A204.1 (cell line): ENCODE measurements around the gene CMSS1.
"Not testable (repeated sequence)": the region's sequence is repeated elsewhere in the genome, so short reads cannot be mapped to it uniquely, and the experiment has no call there.

Experiments used
- FAIRE-seq: peaks from 2 replicates; lab custom pipeline; 2012; peaks lifted over from hg19 to GRCh38; lab: Jason Lieb, UNC

Gene CMSS1

DNA sequence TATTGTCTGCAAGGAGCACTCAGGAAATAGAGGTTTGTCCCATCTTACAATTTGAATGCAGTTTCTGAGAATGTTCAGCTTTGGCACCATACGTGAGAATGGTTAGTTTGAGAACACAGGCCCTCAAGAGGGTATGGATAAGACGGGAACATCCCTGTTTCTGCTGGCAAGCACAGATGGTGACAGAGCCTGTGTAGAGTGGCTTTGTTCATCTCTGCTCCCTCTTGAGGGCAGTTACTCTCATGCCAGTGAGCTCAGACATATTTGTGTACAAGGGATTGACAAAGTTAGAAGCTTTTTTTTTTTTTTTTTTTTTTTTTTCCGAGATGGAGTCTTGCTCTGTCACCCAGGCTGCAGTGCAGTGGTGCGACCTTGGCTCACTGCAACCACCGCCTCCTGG, 368.2 kb downstream of the CMSS1 start:
- no peak for FAIRE-seq

- FAIRE-seq, result no peak
Measured at GRCh38 chr3:100189444-100189964, 371.8 kb downstream of the CMSS1 start.

DNA sequence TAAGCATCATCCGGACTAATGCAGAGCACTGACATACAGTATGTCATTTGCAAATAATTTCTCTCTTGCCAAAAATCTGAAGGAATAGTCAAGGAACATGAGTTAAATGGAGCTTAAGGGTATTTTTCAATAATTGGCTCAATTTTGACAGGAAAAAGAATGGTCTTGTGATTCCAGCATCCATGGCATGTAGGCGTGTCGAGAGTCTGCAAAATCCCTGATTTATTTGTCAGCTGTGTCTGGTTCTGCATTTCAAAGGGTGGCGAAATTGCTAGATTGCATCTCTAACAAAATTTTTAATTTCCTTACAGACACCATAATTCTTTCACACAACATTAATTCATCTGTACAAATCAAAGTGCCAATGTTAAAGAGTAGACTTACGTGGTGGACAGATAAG, 377.7 kb downstream of the CMSS1 start:
- no peak for FAIRE-seq

- FAIRE-seq, result no peak
Measured at GRCh38 chr3:100197876-100198275, 380.2 kb downstream of the CMSS1 start.

- no peak for FAIRE-seq
Measured at GRCh38 chr3:100198579-100199269, 381.1 kb downstream of the CMSS1 start.

DNA sequence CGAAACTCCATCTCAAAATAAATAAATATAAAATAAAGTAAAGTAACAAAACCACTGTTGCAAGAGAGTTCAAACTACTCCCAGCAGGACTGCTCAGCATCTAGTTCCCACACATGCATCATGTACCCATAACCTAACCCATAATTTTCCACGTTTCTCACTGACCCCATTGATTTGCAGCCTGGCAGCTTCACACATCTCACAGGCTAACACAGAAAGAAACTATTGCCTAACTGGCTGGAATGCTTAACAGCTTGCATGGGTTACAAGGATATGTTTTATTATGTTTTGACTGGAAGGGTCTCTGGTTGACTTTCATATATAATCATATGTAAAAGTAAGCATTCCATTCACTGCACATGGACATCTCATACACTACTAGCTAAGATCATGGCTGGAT, 387.5 kb downstream of the CMSS1 start:
- no peak for FAIRE-seq

GRCh38 chr3:100206687-100207086, 389.0 kb downstream of the CMSS1 start:
- no peak for FAIRE-seq

GRCh38 chr3:100207886-100208285, 390.2 kb downstream of the CMSS1 start:
- no peak for FAIRE-seq

GRCh38 chr3:100209169-100209568, 391.5 kb downstream of the CMSS1 start:
- no peak for FAIRE-seq

DNA sequence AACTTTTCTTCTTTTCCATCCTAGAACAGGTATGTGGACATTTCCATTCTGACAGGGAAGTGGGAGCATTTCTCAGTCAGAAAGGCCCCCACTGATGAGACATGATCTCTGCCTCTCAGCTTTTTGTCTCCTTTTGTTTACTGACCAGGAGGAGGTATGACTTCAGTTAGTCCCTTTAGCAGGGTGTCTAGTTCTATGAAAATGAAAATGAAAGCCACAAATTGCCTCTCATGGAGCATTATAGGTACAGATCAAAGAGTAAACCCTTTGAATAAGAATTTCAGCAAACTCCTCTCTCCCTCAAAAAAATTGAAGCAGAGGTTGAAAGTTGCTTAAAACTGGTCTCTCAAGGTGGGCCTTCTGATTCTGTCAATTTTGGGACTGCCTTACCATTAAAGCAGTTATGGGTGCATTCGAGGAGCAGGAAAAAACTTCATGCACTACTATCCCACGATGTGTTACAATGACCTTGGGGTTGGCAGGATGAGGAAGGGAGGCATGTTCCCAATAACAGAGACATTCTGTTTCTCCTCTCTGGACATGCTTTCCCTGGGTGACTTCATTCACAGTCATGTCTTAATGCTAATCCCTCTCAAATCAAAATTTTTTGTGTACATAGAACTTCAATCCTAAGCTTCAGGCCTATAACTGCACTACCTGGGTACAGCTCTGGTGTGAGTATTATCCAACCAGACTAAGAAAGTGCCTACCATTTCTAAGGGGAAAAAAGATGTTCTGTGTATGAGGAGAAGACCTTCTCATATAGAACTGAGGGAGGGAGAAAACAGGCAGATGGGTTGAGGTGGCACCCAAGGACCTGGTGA, 392.5 kb downstream of the CMSS1 start:
- FAIRE-seq, result no peak

GRCh38 chr3:100210772-100211135, 393.1 kb downstream of the CMSS1 start:
- FAIRE-seq, result no peak

DNA sequence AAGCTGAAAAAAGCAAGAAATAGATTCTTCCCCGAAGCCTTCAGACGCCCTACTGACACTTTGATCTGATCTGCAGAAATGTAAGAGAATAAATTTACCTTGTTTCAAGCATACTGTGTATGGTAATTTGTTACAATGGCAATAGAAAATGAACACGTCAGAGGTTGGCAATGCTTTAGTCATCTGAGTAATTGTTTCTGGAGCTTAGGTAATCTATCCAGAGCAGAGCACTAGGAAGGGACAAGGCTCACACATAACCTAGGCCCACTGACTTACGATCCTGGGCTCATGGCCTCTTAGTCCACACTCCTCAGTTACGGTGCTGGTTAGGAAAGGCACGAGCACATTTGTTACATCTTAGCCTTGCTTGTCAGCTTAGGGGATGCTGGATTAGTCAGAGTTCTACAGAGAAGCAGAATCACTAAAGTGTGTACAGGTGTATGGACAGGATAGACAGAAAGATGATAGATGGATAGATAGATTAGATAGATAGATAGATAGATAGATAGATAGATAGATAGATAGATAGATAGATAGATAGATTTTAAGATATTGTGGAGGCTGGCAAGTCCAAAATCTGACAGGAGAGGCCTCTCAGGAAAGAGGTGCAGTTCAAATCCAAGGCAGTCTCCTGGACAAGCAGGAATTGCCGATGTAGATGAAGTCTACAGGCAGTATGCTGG, 396.4 kb downstream of the CMSS1 start:
- no peak for FAIRE-seq

- FAIRE-seq, result no peak
Measured at GRCh38 chr3:100214574-100214964, 396.9 kb downstream of the CMSS1 start.

DNA sequence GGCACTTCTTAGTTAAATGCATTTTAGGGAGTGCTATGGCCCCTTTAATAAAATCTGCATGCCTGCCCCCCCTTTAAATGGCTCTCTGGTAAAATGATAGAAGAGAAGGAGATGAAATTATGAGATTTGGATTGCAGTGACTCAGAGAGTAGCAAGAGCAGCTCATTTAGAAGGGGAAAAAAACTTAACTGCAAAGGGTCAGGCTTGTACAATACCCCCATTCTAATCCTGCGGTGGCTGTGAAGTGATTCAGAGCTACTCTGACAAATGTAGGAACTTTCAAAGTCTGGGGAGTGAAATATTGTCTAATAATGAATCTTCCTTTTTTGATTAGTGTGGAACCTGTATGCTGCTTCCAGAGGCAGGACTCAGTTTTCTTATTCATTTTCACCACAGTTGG, 399.1 kb downstream of the CMSS1 start:
- FAIRE-seq, result no peak

- FAIRE-seq, result no peak
Measured at GRCh38 chr3:100221159-100221558, 403.5 kb downstream of the CMSS1 start.

- no peak for FAIRE-seq
Measured at GRCh38 chr3:100225193-100225592, 407.5 kb downstream of the CMSS1 start.

- no peak for FAIRE-seq
Measured at GRCh38 chr3:100225883-100226282, 408.2 kb downstream of the CMSS1 start.

- FAIRE-seq, result no peak
Measured at GRCh38 chr3:100226712-100227429, 409.2 kb downstream of the CMSS1 start.

DNA sequence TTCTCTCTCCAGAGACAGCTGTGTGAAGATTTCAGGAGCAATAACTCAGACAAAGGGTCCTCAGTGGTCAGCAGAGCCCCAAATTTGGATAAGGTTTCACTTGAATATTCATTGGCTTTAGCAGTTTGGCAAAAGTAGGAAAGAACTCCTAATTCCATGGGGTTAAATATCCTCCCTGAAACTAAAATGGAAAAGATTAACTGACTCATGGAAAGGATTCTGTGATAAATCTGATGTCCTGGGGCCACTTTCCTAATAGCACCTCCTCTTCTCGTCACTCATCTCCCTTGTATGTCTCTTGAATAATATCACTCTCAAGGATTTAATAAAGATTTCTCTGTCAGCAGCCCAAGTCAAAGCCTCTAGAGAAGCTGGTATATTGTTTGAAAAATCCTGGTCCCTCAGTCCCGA, 409.9 kb downstream of the CMSS1 start:
- FAIRE-seq, result no peak

- FAIRE-seq, result no peak
Measured at GRCh38 chr3:100228247-100228646, 410.6 kb downstream of the CMSS1 start.

- FAIRE-seq, result not testable (repeated sequence)
Measured at GRCh38 chr3:100229188-100229587, 411.5 kb downstream of the CMSS1 start.

DNA sequence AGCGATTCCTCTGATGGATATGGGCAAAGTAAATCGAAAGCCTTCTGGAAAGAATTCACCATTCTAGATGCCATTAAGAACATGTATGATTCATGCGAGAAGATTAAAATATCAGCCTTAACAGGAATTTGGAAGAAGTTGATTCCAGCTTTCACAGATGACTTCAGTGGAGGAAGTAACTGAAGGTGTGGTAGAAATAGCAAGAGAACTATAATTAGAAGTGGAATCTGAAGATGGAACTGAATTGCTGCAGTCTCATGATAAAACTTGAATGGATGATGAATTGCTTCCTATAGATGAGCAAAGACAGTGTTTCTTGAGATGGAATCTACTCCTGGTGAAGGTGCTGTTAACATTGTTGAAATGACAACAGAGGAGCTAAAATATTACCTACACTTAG, 413.0 kb downstream of the CMSS1 start:
- no peak for FAIRE-seq
